DOHH2 (cell line): ENCODE data around the gene FAM117B.

ENCODE experiments used
- H3F3A ChIP-seq: fragments of 200-600 bp; sonication (generic), shearing (Covaris generic); 2 replicates; pipeline ENCODE4 v1.6.0; 2016; ENCODE audit warnings: antibody characterized with exemption, mild to moderate bottlenecking; ENCODE audit not compliant: control insufficient read depth, insufficient read depth
- H3K27ac ChIP-seq: fragments of 200-600 bp; sonication (generic); 2 replicates; pipeline ENCODE4 v1.5.1; 2014; ENCODE audit warnings: low read depth, mild to moderate bottlenecking, low read length, moderate library complexity
- H3K27me3 ChIP-seq: fragments of 200-600 bp; sonication (generic); 2 replicates; pipeline ENCODE4 v1.6.1; 2014; ENCODE audit warnings: mild to moderate bottlenecking, low read length, mixed read lengths; ENCODE audit not compliant: control insufficient read depth
- H3K36me3 ChIP-seq: fragments of 200-600 bp; sonication (generic); 2 replicates; pipeline ENCODE4 v1.6.1; 2014; ENCODE audit warnings: mild to moderate bottlenecking, low read length, moderate library complexity, mixed read lengths; ENCODE audit not compliant: control insufficient read depth
- H3K4me1 ChIP-seq: fragments of 200-600 bp; sonication (generic); 2 replicates; pipeline ENCODE4 v1.6.1; 2014; ENCODE audit warnings: mild to moderate bottlenecking, low read length, mixed read lengths; ENCODE audit not compliant: control insufficient read depth
- H3K4me2 ChIP-seq: fragments of 200-600 bp; sonication (generic); 2 replicates; pipeline ENCODE4 v1.6.0; 2014; ENCODE audit warnings: mild to moderate bottlenecking, low read length, moderate library complexity
- H3K4me3 ChIP-seq: fragments of 200-600 bp; sonication (generic); 2 replicates; pipeline ENCODE4 v1.5.1; 2014; ENCODE audit warnings: mild to moderate bottlenecking, low read length, mixed read lengths
- H3K79me2 ChIP-seq: fragments of 200-600 bp; sonication (generic); 2 replicates; pipeline ENCODE4 v1.6.1; 2014; ENCODE audit warnings: mild to moderate bottlenecking, low read length, mixed read lengths; ENCODE audit not compliant: control insufficient read depth
- H3K9me2 ChIP-seq: fragments of 200-600 bp; sonication (generic); replicated peaks from 2 replicates; pipeline ENCODE4 v1.6.1; 2014; ENCODE audit warnings: mild to moderate bottlenecking, low read length, mixed read lengths; ENCODE audit not compliant: control insufficient read depth
- H3K9me3 ChIP-seq: fragments of 200-600 bp; sonication (generic); 2 replicates; pipeline ENCODE4 v1.6.1; 2014; ENCODE audit warnings: antibody characterized with exemption, low read length, mixed read lengths; ENCODE audit not compliant: control insufficient read depth, insufficient read depth
- H4K20me1 ChIP-seq: fragments of 200-600 bp; sonication (generic); 2 replicates; pipeline ENCODE4 v1.6.0; 2014; ENCODE audit warnings: low read depth, mild to moderate bottlenecking, antibody characterized with exemption, low read length, moderate library complexity; ENCODE audit not compliant: control insufficient read depth, insufficient read depth
- EZH2phosphoT487 ChIP-seq: fragments of 200-600 bp; sonication (generic); IDR thresholded peaks from 2 replicates; pipeline ENCODE4 v1.6.1; 2017; ENCODE audit warnings: borderline replicate concordance, mild to moderate bottlenecking, antibody characterized with exemption, low read length, moderate library complexity, mixed read lengths
- TF ChIP-seq, protein P1 (sequence below): fragments of 200-600 bp; sonication (generic); IDR thresholded peaks from one replicate; pipeline ENCODE4 v1.5.1; 2014; ENCODE audit warnings: antibody characterized with exemption, mild to moderate bottlenecking, low read depth, low read length; ENCODE audit not compliant: poor library complexity, severe bottlenecking

FAM117B gene

DNA sequence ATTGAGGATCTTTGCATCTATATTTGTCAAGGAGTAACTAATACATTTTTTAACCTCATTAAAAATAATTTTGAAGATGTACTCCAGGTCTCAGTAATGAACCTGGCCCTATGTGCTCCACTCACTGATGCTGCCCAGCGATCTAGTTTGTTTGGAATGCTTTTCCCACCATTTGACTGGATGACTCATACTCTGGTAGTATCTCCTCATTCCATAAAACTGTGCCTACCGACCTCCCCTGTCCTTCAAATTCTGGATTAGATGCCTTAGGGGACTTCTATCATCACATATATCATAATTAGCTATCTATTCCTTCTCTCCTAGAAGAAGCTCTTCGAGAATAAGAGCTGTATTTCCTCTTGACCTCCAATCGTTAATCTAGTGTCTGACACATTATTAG lies 83.8 kb downstream of the FAM117B start:
- H4K20me1 ChIP-seq: no peaks in the 10 kb centered on the region
- no peaks in the 10 kb centered on the region for H3K9me2 ChIP-seq
- no peak overlapping the region for H3K4me3 ChIP-seq
- H3K4me2 ChIP-seq: no peak overlapping the region
- no peak overlapping the region for H3K27ac ChIP-seq
- H3F3A ChIP-seq: no peaks in the 10 kb centered on the region
- H3K79me2 ChIP-seq: peaks cover 9% of the 10 kb centered on the region
- H3K4me1 ChIP-seq: no peaks in the 10 kb centered on the region
- no peaks in the 10 kb centered on the region for H3K9me3 ChIP-seq
- TF ChIP-seq, protein P1, sequence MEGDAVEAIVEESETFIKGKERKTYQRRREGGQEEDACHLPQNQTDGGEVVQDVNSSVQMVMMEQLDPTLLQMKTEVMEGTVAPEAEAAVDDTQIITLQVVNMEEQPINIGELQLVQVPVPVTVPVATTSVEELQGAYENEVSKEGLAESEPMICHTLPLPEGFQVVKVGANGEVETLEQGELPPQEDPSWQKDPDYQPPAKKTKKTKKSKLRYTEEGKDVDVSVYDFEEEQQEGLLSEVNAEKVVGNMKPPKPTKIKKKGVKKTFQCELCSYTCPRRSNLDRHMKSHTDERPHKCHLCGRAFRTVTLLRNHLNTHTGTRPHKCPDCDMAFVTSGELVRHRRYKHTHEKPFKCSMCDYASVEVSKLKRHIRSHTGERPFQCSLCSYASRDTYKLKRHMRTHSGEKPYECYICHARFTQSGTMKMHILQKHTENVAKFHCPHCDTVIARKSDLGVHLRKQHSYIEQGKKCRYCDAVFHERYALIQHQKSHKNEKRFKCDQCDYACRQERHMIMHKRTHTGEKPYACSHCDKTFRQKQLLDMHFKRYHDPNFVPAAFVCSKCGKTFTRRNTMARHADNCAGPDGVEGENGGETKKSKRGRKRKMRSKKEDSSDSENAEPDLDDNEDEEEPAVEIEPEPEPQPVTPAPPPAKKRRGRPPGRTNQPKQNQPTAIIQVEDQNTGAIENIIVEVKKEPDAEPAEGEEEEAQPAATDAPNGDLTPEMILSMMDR: no peak
- no peak for TF ChIP-seq EZH2phosphoT487
- no peaks in the 10 kb centered on the region for H3K36me3 ChIP-seq
- H3K27me3 ChIP-seq: no peaks in the 10 kb centered on the region

DNA sequence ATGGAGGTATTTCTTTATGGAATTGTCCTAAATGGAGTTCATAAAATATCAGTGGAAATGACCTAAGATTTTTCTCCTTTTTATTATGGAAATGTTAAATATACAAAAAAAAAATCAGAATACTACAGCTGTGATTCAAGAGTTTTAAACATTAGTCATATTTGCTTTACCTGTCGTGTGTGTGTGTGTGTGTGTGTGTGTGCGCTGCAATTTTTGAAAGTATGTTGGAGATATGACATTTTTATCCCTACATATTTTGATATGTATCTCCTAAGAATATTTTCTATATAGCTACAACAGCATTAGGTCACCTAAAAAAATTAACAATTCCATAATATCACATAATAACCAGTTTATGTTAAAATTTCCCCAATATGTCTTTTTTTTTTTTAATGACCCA lies 85.5 kb downstream of the FAM117B start:
- Histone ChIP-seq H3K9me2 (no peaks in the 10 kb centered on the region), H4K20me1 (no peaks in the 10 kb centered on the region), H3K4me1 (no peaks in the 10 kb centered on the region), H3K4me2 (no peak overlapping the region), H3K79me2 (peaks cover 6% of the 10 kb centered on the region; the same call in 1 of the 2 replicates), H3K36me3 (no peaks in the 10 kb centered on the region), H3K27me3 (no peaks in the 10 kb centered on the region), H3F3A (no peaks in the 10 kb centered on the region), H3K9me3 (no peaks in the 10 kb centered on the region), H3K4me3 (no peak overlapping the region), H3K27ac (no peak overlapping the region)
- TF ChIP-seq EZH2phosphoT487: no peak
- TF ChIP-seq, protein P1: no peak

DNA sequence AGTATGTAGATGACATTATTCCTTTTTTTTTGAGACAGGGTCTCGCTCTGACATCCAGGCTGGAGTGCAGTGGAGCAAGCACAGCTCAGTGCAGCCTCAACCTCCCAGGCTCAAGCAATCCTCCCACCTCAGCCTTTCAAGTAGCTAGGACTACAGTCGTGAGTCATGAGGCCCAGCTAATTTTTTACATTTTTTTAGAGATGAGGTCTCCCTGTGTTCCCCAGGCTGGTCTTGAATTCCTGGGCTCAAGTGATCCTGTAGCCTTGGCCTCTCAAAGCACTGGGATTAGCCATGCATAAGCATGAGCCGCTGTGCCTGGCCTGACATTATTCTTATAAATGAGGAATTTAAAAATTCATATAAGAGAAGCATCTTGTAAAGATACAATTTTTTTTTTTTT lies 86.9 kb downstream of the FAM117B start:
- Histone ChIP-seq H3K36me3 (peaks cover 4% of the 10 kb centered on the region; the same call in 1 of the 2 replicates), H3K9me2 (no peaks in the 10 kb centered on the region), H3K4me1 (no peaks in the 10 kb centered on the region), H3K4me3 (no peak overlapping the region), H3K27me3 (no peaks in the 10 kb centered on the region), H3K9me3 (no peaks in the 10 kb centered on the region), H4K20me1 (no peaks in the 10 kb centered on the region), H3K4me2 (no peak overlapping the region), H3K27ac (no peak overlapping the region), H3K79me2 (peaks cover 6% of the 10 kb centered on the region; the same call in 1 of the 2 replicates), H3F3A (no peaks in the 10 kb centered on the region)
- no peak for TF ChIP-seq EZH2phosphoT487
- TF ChIP-seq, protein P1: no peak
